Measurements from ENCODE around the gene RMRP.
"Not testable (repeated sequence)": the region's sequence is repeated elsewhere in the genome, so short reads cannot be mapped to it uniquely, and the experiment has no call there.

RMRP gene

GRCh38 chr9:35646153-35646532 is 11.7 kb downstream of the RMRP start:
- peak overlapping the region; percentile 92 for H3K27ac ChIP-seq (ENCODE audit: low read depth, low read length, poor library complexity, severe bottlenecking)
- H4K20me1 ChIP-seq (ENCODE audit: insufficient read depth, low read length), result no peaks in the 10 kb centered on the region
- no peaks in the 10 kb centered on the region for H3K9me3 ChIP-seq (ENCODE audit: low read length)
- peak overlapping the region; percentile 92 for H3K9ac ChIP-seq (ENCODE audit: low read length)
- H3K79me2 ChIP-seq (ENCODE audit: insufficient read depth, low read length), result no peaks in the 10 kb centered on the region; the same call in 1 of the 2 replicates
- H3K27me3 ChIP-seq (ENCODE audit: insufficient read depth, low read length), result no peaks in the 10 kb centered on the region
- peaks cover 65% of the 10 kb centered on the region for H3K4me1 ChIP-seq (ENCODE audit: insufficient read depth, low read length, severe bottlenecking)
- peaks cover 14% of the 10 kb centered on the region; the same call in 1 of the 2 replicates for H3K36me3 ChIP-seq (ENCODE audit: insufficient read depth, low read length)
- peak overlapping the region; percentile 96 for H3K4me2 ChIP-seq (ENCODE audit: low read length)
- no peaks in the 10 kb centered on the region for H3K9me2 ChIP-seq (ENCODE audit: low read depth, low read length)
- no peak overlapping the region for H2AFZ ChIP-seq (ENCODE audit: low read length)
- TF ChIP-seq CTCF (IDR thresholded peaks at IDR 0.05; ENCODE audit: low read length) (no peak), EZH2 (IDR thresholded peaks at IDR 0.05; ENCODE audit: borderline replicate concordance, low read length) (no peak)
- H3F3A ChIP-seq (ENCODE audit: insufficient read depth, low read length), result peaks cover 17% of the 10 kb centered on the region
- H3K4me3 ChIP-seq (ENCODE audit: low read depth, low read length, poor library complexity, severe bottlenecking), result peak overlapping the region; percentile 80

- Histone ChIP-seq H3K4me3 (ENCODE audit: low read depth, low read length, poor library complexity, severe bottlenecking) (peak overlapping the region; percentile 80), H3K27ac (ENCODE audit: low read depth, low read length, poor library complexity, severe bottlenecking) (peak overlapping the region; percentile 92), H3K9ac (ENCODE audit: low read length) (peak overlapping the region; percentile 92), H3K4me1 (ENCODE audit: insufficient read depth, low read length, severe bottlenecking) (peaks cover 61% of the 10 kb centered on the region), H3K36me3 (ENCODE audit: insufficient read depth, low read length) (peaks cover 18% of the 10 kb centered on the region), H3F3A (ENCODE audit: insufficient read depth, low read length) (peaks cover 17% of the 10 kb centered on the region), H3K4me2 (ENCODE audit: low read length) (peak overlapping the region; percentile 96)
- H3K9me2 ChIP-seq (ENCODE audit: low read depth, low read length); H4K20me1 ChIP-seq (ENCODE audit: insufficient read depth, low read length); H3K27me3 ChIP-seq (ENCODE audit: insufficient read depth, low read length); H3K79me2 ChIP-seq (ENCODE audit: insufficient read depth, low read length); H2AFZ ChIP-seq (ENCODE audit: low read length); H3K9me3 ChIP-seq (ENCODE audit: low read length): not testable (repeated sequence)
Observed at GRCh38 chr9:35645736-35646135, 12.1 kb downstream of the RMRP start.

- H3K9me2 ChIP-seq (ENCODE audit: low read depth, low read length), result no peaks in the 10 kb centered on the region
- H3K4me3 ChIP-seq (ENCODE audit: low read depth, low read length, poor library complexity, severe bottlenecking), result no peak overlapping the region
- peaks cover 54% of the 10 kb centered on the region for H3K4me1 ChIP-seq (ENCODE audit: insufficient read depth, low read length, severe bottlenecking)
- H3K36me3 ChIP-seq (ENCODE audit: insufficient read depth, low read length), result peaks cover 27% of the 10 kb centered on the region
- H3K4me2 ChIP-seq (ENCODE audit: low read length), result no peak overlapping the region
- no peak overlapping the region for H3K27ac ChIP-seq (ENCODE audit: low read depth, low read length, poor library complexity, severe bottlenecking)
- no peak overlapping the region for H3K9ac ChIP-seq (ENCODE audit: low read length)
- H3K27me3 ChIP-seq (ENCODE audit: insufficient read depth, low read length), result no peaks in the 10 kb centered on the region
- no peaks in the 10 kb centered on the region for H3K9me3 ChIP-seq (ENCODE audit: low read length)
- H4K20me1 ChIP-seq (ENCODE audit: insufficient read depth, low read length), result no peaks in the 10 kb centered on the region
- no peak overlapping the region for H2AFZ ChIP-seq (ENCODE audit: low read length)
- H3K79me2 ChIP-seq (ENCODE audit: insufficient read depth, low read length), result no peaks in the 10 kb centered on the region
- peaks cover 10% of the 10 kb centered on the region for H3F3A ChIP-seq (ENCODE audit: insufficient read depth, low read length)
- TF ChIP-seq CTCF (IDR thresholded peaks at IDR 0.05; ENCODE audit: low read length), result no peak
- no peak for TF ChIP-seq EZH2 (IDR thresholded peaks at IDR 0.05; ENCODE audit: borderline replicate concordance, low read length)
Observed at GRCh38 chr9:35643046-35643445, 14.8 kb downstream of the RMRP start.

- H2AFZ ChIP-seq (ENCODE audit: low read length); H3K9me2 ChIP-seq (ENCODE audit: low read depth, low read length); H3F3A ChIP-seq (ENCODE audit: insufficient read depth, low read length); H3K79me2 ChIP-seq (ENCODE audit: insufficient read depth, low read length); H3K4me2 ChIP-seq (ENCODE audit: low read length); H3K9me3 ChIP-seq (ENCODE audit: low read length); H3K27me3 ChIP-seq (ENCODE audit: insufficient read depth, low read length); H3K9ac ChIP-seq (ENCODE audit: low read length); H3K27ac ChIP-seq (ENCODE audit: low read depth, low read length, poor library complexity, severe bottlenecking); H3K4me3 ChIP-seq (ENCODE audit: low read depth, low read length, poor library complexity, severe bottlenecking); H4K20me1 ChIP-seq (ENCODE audit: insufficient read depth, low read length): not testable (repeated sequence)
- Histone ChIP-seq H3K36me3 (ENCODE audit: insufficient read depth, low read length) (peaks cover 27% of the 10 kb centered on the region), H3K4me1 (ENCODE audit: insufficient read depth, low read length, severe bottlenecking) (peaks cover 53% of the 10 kb centered on the region)
Observed at GRCh38 chr9:35641478-35641877, 16.3 kb downstream of the RMRP start.

GRCh38 chr9:35640431-35640830 is 17.4 kb downstream of the RMRP start:
- not testable (repeated sequence) for H3K9me3 ChIP-seq (ENCODE audit: low read length); H3K4me2 ChIP-seq (ENCODE audit: low read length); H3K9ac ChIP-seq (ENCODE audit: low read length); H3F3A ChIP-seq (ENCODE audit: insufficient read depth, low read length); H4K20me1 ChIP-seq (ENCODE audit: insufficient read depth, low read length); H3K9me2 ChIP-seq (ENCODE audit: low read depth, low read length); H3K27me3 ChIP-seq (ENCODE audit: insufficient read depth, low read length); H3K4me3 ChIP-seq (ENCODE audit: low read depth, low read length, poor library complexity, severe bottlenecking); H2AFZ ChIP-seq (ENCODE audit: low read length); H3K79me2 ChIP-seq (ENCODE audit: insufficient read depth, low read length)
- peak overlapping the region; percentile 91 for H3K27ac ChIP-seq (ENCODE audit: low read depth, low read length, poor library complexity, severe bottlenecking)
- peaks cover 55% of the 10 kb centered on the region for H3K4me1 ChIP-seq (ENCODE audit: insufficient read depth, low read length, severe bottlenecking)
- peaks cover 27% of the 10 kb centered on the region for H3K36me3 ChIP-seq (ENCODE audit: insufficient read depth, low read length)

All from OCI-LY1 (cell line).